ENCODE data around the gene MAP3K10.

Gene MAP3K10

DNA sequence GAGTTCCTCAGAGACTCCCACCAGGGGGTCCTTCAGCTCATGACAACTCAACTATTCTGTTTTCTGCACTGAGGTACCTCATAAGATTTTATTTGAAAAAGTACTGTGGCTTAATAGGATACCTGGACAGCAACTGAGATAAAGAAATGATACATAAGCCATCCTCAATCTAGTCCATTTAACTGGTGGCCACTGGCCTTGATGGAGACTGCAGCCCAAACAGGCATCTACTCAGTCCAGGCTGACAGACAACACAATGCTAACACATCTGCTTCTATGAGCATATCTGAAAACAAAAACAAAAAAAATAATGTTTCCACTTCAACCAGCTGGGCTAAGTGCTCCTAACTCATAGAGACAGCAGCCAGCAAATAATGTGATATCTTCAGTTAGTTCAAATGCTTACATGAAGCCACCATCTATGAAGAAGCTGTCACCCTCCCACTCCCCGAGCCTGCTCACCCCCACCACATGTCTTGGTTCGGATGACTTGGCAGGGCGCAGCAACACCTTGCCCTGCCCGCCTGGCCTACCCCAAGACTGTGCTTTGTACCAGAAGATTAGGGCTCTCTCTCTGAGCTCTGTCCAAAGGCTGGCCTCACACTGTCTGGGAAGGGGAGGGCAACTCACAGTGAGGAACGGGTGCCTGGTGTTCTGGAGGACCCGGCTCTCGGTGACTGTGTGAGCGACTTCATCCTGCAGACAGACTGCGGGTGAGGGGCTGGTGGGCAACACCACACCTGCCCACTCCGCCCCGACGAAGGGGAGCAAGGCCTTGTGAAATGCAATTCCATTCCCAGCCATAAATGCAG, 48.4 kb downstream of the MAP3K10 start:
- TF ChIP-seq, protein P1, sequence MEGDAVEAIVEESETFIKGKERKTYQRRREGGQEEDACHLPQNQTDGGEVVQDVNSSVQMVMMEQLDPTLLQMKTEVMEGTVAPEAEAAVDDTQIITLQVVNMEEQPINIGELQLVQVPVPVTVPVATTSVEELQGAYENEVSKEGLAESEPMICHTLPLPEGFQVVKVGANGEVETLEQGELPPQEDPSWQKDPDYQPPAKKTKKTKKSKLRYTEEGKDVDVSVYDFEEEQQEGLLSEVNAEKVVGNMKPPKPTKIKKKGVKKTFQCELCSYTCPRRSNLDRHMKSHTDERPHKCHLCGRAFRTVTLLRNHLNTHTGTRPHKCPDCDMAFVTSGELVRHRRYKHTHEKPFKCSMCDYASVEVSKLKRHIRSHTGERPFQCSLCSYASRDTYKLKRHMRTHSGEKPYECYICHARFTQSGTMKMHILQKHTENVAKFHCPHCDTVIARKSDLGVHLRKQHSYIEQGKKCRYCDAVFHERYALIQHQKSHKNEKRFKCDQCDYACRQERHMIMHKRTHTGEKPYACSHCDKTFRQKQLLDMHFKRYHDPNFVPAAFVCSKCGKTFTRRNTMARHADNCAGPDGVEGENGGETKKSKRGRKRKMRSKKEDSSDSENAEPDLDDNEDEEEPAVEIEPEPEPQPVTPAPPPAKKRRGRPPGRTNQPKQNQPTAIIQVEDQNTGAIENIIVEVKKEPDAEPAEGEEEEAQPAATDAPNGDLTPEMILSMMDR (IDR thresholded peaks at IDR 0.05; ENCODE audit: insufficient read depth, low read depth, low read length, missing control alignments): no peak
- DNase-seq (ENCODE audit: low read depth): no peak
- H3K4me3 ChIP-seq (ENCODE audit: low read depth, low read length): no peak overlapping the region

DNA sequence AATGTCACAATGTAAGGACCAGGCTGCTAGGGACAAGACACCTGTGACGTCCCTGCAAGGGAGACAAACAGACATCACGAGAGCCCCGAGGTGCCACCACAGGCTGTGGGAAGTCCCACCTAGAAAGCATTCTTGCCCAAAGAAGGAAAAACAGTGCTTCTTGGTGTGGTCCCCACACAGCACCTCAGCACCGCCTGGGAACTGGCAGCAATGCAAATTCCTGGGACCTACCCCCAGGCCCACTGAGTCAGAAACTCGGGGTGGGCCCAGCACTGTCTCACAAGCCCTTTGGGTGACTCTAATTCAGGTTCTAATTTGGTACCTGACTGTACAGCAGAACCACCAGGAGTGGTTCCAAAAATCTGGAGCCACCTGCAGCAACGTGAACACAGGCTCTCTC, 49.1 kb downstream of the MAP3K10 start:
- TF ChIP-seq, protein P1 (IDR thresholded peaks at IDR 0.05; ENCODE audit: insufficient read depth, low read depth, low read length, missing control alignments): no peak
- no peak for DNase-seq (ENCODE audit: low read depth)
- no peak overlapping the region for H3K4me3 ChIP-seq (ENCODE audit: low read depth, low read length)

DNA sequence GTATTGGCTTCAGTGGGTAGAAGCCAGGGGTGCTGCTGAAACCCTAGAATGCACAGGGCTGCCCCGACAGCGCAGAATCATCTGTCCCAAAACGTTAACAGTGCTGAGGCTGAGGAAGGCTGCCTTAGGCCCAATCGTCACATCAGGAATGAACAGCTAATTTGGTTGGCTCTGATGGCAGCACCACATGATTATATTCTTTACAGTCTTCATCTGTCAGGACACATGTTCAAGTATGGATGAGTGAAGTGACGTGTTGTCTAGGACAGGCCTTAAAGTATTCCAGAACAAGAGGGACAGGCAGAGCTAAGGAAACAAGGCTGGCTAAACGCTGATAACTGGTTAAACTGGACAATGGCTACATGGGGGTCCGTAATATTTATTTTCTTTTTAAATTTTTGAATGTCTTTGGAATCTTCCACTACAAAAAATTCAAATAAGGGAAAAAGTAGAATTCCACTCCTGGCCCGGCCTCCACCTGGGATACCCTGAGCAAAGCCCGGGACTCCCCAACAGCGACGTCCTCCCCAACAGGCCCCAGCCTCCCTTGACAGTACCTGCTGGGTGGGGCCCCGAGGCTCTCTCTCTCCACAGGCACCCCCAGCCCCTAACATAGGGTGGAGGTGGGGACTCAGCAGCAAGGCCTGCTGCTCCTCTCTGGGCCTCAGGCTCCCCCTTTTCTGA, 50.0 kb downstream of the MAP3K10 start:
- TF ChIP-seq, protein P1 (IDR thresholded peaks at IDR 0.05; ENCODE audit: insufficient read depth, low read depth, low read length, missing control alignments): no peak
- H3K4me3 ChIP-seq (ENCODE audit: low read depth, low read length): no peak overlapping the region

DNA sequence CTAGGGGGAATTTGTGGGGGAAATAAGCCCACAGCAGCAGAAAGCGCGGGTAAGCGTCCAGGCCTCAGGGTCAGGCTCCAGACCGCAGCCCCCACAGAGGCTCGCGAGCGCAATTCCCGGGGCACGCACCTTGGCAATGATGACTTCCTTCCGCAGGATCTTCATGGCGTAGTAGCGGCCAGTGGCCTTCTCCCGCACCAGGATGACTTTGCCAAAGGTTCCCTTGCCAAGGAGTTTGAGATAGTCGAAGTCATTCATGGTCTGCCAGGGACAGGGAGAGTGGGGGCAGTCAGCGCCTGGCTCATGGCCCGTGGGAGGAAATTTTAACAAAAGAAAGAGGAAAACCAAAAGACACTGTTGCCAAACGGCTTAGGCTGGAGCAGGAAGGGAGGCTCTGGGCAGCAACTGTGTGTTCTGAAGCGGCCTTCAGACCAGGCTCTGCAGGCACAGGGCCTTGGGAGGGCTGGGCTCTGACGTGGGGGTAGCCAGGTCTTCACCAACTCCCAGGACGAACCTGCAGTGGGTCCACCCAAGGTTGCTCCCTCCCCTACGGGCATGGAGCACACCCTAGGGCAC, 50.7 kb downstream of the MAP3K10 start:
- no peak overlapping the region for H3K4me3 ChIP-seq (ENCODE audit: low read depth, low read length)
- no peak for DNase-seq (ENCODE audit: low read depth)
- TF ChIP-seq, protein P1 (IDR thresholded peaks at IDR 0.05; ENCODE audit: insufficient read depth, low read depth, low read length, missing control alignments): no peak

More for the DNA sequence above, 50.0 kb downstream of the MAP3K10 start:
- no peak for DNase-seq (ENCODE audit: low read depth)

DNA sequence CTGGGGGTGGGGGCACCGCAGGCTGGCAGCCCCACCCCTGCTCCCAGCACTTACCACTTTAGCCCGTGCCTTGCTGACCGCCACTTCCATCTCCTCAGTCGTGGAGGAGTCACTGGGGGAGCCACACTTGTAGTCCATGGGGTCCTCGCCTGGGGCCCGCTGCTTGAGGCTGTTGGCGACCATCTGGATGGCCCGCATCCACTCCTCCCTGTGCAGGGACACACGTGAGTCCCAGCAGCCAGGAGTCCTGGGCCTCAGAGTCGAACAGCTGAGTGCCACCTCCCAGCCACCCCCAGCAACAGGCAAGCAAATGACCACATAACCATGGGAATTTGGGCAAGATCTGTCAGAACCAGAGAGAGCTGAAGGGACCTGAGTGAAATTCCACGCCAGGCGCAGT, 51.3 kb downstream of the MAP3K10 start:
- TF ChIP-seq, protein P1 (IDR thresholded peaks at IDR 0.05; ENCODE audit: insufficient read depth, low read depth, low read length, missing control alignments): no peak
- no peak overlapping the region for H3K4me3 ChIP-seq (ENCODE audit: low read depth, low read length)
- no peak for DNase-seq (ENCODE audit: low read depth)

DNA sequence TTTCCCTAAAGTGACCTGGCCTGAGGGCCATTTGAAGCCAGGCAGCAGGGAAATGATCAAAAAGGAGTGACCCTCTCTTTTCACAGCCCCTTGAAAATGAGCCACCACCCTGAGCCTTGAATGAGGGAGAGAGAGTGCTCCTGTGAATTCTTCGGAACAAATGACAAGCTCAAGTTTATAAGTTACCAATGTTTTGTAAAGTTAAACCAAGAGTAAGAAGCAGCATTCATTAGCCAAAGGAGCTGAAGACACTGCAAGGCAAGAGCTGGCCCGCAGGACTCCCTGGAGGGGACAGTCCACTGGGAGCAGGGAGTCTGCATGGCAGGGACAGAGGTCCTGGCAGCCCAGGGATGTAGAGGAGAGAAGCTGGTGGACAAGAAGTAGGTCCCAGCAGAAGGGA, 52.0 kb downstream of the MAP3K10 start:
- no peak for DNase-seq (ENCODE audit: low read depth)
- no peak overlapping the region for H3K4me3 ChIP-seq (ENCODE audit: low read depth, low read length)
- TF ChIP-seq, protein P1 (IDR thresholded peaks at IDR 0.05; ENCODE audit: insufficient read depth, low read depth, low read length, missing control alignments): no peak

Measured in GM12865 (cell line).